SU-DHL-6 (cell line): ENCODE results near the gene ADGRB3.

Source experiments
- CTCF ChIP-seq: fragments of 200-600 bp; sonication (generic); IDR thresholded peaks from one replicate; pipeline ENCODE4 v1.5.1; 2017; ENCODE audit warnings: antibody characterized with exemption, mild to moderate bottlenecking, low read length, moderate library complexity; ENCODE audit not compliant: insufficient read depth, poor library complexity, severe bottlenecking
- EZH2phosphoT487 ChIP-seq: fragments of 200-600 bp; sonication (generic), shearing (Covaris generic); conservative IDR thresholded peaks from 2 replicates; pipeline ENCODE4 v1.6.1; 2018; ENCODE audit warnings: mild to moderate bottlenecking, antibody characterized with exemption, low read length, moderate library complexity, mixed read lengths

- TF ChIP-seq CTCF (no peak), EZH2phosphoT487 (no peak)
Observed at GRCh38 chr6:69294862-69295261, 659.8 kb downstream of the ADGRB3 start.
